ENCODE measurements around the gene ZNF384.
A peak's percentile ranks its signal among the peaks of the same experiment; 100 is the strongest.

ZNF384 gene

GRCh38 chr12:6650832-6651231 lies 38.3 kb downstream of the ZNF384 start:
- no peak for DNase-seq

GRCh38 chr12:6647083-6647604 lies 42.0 kb downstream of the ZNF384 start, which contains the start of gene ACRBP:
TSS of gene ACRBP (minus strand) at chr12:6647432. CDS start at chr12:6647366, 66 bp downstream.
- peak; percentile 83 for DNase-seq

- DNase-seq: no peak
Observed at GRCh38 chr12:6646276-6647082, 42.7 kb downstream of the ZNF384 start.

- no peak for DNase-seq
Observed at GRCh38 chr12:6644903-6645302, 44.3 kb downstream of the ZNF384 start.

- DNase-seq: peak; percentile 91
Observed at GRCh38 chr12:6644257-6644596, 44.9 kb downstream of the ZNF384 start.

- peak; percentile 78 for DNase-seq
Observed at GRCh38 chr12:6643569-6644256, 45.5 kb downstream of the ZNF384 start.

- DNase-seq: no peak
Observed at GRCh38 chr12:6641131-6641530, 48.0 kb downstream of the ZNF384 start.

- DNase-seq: no peak
Observed at GRCh38 chr12:6640497-6640896, 48.7 kb downstream of the ZNF384 start.

- peak; percentile 57 for DNase-seq
Observed at GRCh38 chr12:6639151-6639801, 49.9 kb downstream of the ZNF384 start.

GRCh38 chr12:6638305-6638704 lies 50.9 kb downstream of the ZNF384 start:
- DNase-seq: peak; percentile 75

GRCh38 chr12:6635856-6636531 lies 53.2 kb downstream of the ZNF384 start, which contains the start of gene LPAR5:
TSS of gene LPAR5 (minus strand) at chr12:6635959. CDS start at chr12:6621248, 14,711 bp downstream.
- peak; percentile 68 for DNase-seq

- no peak for DNase-seq
Observed at GRCh38 chr12:6635375-6635855, 53.8 kb downstream of the ZNF384 start.

GRCh38 chr12:6632026-6632983 lies 56.9 kb downstream of the ZNF384 start:
- DNase-seq: peak; percentile 62

GRCh38 chr12:6631549-6631961 lies 57.6 kb downstream of the ZNF384 start:
- no peak for DNase-seq

- no peak for DNase-seq
Observed at GRCh38 chr12:6630736-6631135, 58.4 kb downstream of the ZNF384 start.

- DNase-seq: no peak
Observed at GRCh38 chr12:6627616-6628015, 61.6 kb downstream of the ZNF384 start.

GRCh38 chr12:6626654-6627283 lies 62.4 kb downstream of the ZNF384 start:
- no peak for DNase-seq

GRCh38 chr12:6620885-6621274 lies 68.3 kb downstream of the ZNF384 start:
- DNase-seq: no peak

- DNase-seq: peak; percentile 82
Observed at GRCh38 chr12:6620137-6620884, 68.9 kb downstream of the ZNF384 start.

All from suppressor macrophage treated with lipopolysaccharide for 4 hours (primary cell).